GM21390 (cell line): ENCODE results near the gene KRTAP2-3.
"Not testable (repeated sequence)": the region's sequence is repeated elsewhere in the genome, so short reads cannot be mapped to it uniquely, and the experiment has no call there.

ENCODE experiments used
- ATAC-seq: cut with Tn5 transposase; IDR thresholded peaks from one replicate; pipeline ENCODE4 v1.9.1; 2021; ENCODE audit not compliant: unreplicated experiment

KRTAP2-3 gene

GRCh38 chr17:41060052-41060604, at the start of gene KRTAP2-3:
TSS of gene KRTAP2-3 (minus strand) at chr17:41060114. CDS start at chr17:41060050, 64 bp downstream.
- no peak for ATAC-seq

GRCh38 chr17:41108728-41109386, 48.9 kb upstream of the KRTAP2-3 start:
- ATAC-seq: not testable (repeated sequence)

DNA sequence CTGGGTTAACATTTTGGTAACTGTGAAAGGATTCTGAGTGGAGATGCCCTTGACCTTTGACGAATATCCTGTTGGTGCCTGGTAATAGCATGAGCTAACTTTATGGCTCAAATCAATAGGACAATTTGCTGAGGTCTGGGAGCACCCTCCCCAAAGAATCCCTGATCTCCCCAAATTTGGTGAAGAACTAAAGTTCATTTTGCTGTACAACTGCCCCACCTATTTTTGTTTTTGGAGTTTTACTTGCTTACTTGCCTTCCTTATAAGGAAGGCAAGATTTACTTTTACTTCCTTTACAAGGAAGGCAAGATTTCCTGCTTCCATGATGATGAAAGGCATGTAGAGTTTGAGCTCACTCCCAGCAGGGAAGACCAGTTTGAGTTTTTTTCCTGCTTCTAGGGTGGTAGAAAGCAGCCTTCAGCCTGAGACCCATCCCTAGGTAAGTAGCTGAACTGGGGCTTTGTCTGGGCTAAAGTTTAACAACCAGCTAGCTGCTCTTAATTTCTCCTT, 48.1 kb upstream of the KRTAP2-3 start:
- no peak for ATAC-seq

DNA sequence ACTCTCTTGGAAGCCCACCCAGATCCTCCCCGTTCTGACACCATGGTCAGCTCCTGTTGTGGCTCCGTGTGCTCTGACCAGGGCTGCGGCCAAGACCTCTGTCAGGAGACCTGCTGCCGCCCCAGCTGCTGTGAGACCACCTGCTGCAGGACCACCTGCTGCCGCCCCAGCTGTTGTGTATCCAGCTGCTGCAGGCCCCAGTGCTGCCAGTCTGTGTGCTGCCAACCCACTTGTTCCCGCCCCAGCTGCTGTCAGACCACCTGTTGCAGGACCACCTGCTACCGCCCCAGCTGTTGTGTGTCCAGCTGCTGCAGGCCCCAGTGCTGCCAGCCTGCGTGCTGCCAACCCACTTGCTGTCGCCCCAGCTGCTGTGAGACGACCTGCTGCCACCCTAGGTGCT, 45.4 kb upstream of the KRTAP2-3 start, which contains the start of gene KRTAP4-9:
TSS of gene KRTAP4-9 (plus strand) at position 43 of the 400 bp plus-strand sequence. CDS start at position 43, 0 bp downstream.
- not testable (repeated sequence) for ATAC-seq

GRCh38 chr17:41104386-41105038, 44.6 kb upstream of the KRTAP2-3 start:
- not testable (repeated sequence) for ATAC-seq

DNA sequence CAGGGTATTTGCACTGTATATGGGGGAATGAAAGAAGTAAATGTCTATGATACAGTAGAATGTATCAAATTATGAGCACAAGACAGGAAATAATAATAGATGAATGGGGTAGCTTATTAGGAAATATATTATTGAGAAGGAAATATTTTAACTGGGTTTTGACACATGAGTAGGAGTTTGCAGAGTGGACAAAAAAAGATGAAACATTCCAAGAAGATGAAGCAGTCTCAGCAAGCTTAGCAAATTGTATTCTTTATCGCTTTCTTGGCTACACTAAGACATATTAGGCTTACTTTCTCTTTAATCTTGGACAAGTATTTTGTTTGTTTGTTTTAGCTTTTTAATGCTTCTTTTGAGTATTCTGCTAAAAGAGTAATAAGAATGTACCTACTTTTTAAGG, 44.0 kb upstream of the KRTAP2-3 start:
- no peak for ATAC-seq

- ATAC-seq: no peak
These were observed 41.8 kb upstream of the KRTAP2-3 start, which contains the start of gene KRTAP4-16 for GRCh38 chr17:41101586-41102259. TSS of gene KRTAP4-16 (minus strand) at chr17:41102209. CDS start at chr17:41102209, 0 bp downstream.

DNA sequence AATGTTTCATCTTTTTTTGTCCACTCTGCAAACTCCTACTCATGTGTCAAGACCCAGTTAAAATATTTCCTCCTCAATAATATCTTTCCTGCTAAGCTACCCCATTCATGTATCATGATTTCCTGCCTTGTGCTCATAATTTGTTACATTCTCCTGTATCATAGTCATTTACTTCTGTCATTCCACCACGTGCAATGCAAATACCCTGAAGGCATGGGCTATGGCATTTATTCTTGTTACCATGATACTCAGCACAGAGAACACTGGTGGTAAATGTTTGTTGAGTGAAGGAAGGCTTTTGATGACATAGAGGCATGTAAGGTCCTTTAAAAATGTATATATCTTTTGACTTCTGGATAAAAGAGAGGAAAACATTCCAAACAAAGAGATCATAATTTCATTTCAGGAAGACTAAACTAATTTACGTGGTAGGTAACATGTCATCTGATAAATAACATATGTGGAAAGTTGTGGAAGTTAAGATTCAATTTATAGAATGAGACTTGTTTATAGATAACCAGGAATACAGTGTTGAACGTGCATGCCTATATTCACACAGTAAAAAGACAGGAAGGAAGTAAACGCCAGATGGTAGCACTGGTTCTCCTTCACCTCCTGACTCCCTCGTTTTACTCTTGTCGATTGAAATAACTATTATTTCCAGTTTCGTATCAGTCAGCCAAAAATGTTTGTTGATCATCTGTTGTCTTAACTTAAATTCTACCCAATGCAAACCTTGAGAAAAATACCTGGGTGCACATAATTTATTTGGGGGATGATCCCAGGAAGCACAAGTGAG, 40.0 kb upstream of the KRTAP2-3 start:
- not testable (repeated sequence) for ATAC-seq

GRCh38 chr17:41098481-41098880, 38.6 kb upstream of the KRTAP2-3 start:
- no peak for ATAC-seq

GRCh38 chr17:41098042-41098441, 38.1 kb upstream of the KRTAP2-3 start, which contains the start of gene KRTAP4-8:
TSS of gene KRTAP4-8 (minus strand) at chr17:41098142. CDS start at chr17:41098084, 58 bp downstream.
- no peak for ATAC-seq

DNA sequence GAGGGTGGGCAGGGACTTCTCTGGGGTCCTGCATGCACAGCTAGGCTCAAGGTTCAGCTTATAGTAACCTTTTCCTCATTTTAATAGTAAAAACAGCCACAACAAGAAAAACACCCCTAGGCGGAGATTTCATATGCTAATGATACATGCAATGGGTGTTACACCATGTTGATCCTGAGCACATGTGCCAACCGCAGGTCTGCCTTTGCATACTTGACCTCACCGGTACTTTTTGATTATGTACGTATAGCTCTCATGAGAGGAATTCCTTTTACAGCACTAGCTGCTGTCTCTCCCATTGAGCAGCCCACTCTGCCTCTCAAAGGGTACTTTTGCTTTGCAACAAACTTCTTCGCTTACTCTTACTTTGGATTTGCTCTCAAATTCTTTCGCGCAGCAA, 36.1 kb upstream of the KRTAP2-3 start:
- ATAC-seq: no peak

DNA sequence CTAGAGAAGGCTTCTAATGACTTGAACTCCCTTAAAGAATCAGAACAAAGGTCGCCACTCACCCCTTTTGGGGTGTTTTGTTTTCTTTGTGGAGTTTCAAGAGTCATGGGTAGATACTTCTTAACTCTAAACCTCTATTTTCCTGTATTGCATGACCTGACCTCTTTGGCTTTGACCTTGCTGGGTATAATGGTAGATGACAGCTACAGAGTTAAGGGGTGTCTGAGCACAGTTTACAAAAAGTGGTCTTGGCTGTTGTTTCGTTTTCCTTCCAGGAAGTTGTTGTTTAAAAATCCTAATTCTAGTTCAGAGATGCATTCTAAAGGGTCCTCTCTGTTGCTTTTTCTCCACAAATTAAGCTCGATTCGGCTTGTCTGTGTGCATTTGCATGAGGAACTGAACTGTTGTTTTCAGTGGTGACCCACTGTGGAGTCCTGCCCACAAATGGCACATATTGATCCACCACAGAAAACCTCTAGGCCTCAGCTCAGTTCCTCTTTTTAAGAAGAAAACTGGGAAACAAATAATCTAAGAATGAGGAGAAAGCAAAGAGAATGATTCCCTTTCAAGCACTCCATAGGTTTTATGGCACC, 28.9 kb upstream of the KRTAP2-3 start:
- not testable (repeated sequence) for ATAC-seq

GRCh38 chr17:41084100-41084856, 24.4 kb upstream of the KRTAP2-3 start, which contains the start of gene KRTAP4-7:
TSS of gene KRTAP4-7 (plus strand) at chr17:41084150. CDS start at chr17:41084207, 57 bp downstream.
- ATAC-seq: not testable (repeated sequence)

DNA sequence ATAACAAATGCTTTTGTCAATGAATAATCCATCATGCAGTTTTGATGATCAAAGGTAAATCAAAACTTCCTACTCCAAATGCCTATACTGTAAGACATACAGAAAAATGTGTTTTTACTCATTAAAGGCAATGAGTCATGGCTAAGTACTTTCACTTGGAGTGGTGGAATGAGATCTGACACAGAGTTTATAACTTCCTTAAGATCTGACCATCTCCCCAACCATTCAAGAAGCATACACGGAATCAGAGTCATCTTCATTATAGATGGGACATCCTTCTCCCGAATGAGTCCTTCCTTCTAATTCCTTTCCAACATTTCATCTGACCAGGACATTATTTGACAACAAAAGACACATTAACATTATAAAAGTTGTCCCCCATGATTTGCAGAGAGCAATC, 23.5 kb upstream of the KRTAP2-3 start:
- ATAC-seq: not testable (repeated sequence)

DNA sequence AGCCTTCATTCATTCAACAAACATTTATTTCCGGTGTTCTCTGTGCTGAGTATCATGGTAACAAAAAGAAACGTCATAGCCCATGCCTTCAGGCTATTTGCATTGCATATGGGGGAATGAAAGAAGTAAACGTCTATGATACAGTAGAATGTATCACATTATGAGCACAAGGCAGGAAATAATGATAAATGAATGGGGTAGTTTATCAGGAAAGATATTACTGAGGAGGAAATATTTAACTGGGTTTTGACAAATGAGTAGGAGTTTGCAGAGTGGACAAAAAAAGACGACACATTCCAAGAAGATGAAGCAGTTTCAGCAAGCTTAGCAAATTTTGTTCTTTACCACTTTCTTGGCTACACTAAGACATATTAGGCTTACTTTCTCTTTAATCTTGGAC, 22.7 kb upstream of the KRTAP2-3 start:
- ATAC-seq: no peak

- ATAC-seq: no peak
These were observed 16.9 kb upstream of the KRTAP2-3 start for GRCh38 chr17:41076788-41077187.

- ATAC-seq: no peak
These were observed 13.8 kb upstream of the KRTAP2-3 start for GRCh38 chr17:41073676-41074075.

DNA sequence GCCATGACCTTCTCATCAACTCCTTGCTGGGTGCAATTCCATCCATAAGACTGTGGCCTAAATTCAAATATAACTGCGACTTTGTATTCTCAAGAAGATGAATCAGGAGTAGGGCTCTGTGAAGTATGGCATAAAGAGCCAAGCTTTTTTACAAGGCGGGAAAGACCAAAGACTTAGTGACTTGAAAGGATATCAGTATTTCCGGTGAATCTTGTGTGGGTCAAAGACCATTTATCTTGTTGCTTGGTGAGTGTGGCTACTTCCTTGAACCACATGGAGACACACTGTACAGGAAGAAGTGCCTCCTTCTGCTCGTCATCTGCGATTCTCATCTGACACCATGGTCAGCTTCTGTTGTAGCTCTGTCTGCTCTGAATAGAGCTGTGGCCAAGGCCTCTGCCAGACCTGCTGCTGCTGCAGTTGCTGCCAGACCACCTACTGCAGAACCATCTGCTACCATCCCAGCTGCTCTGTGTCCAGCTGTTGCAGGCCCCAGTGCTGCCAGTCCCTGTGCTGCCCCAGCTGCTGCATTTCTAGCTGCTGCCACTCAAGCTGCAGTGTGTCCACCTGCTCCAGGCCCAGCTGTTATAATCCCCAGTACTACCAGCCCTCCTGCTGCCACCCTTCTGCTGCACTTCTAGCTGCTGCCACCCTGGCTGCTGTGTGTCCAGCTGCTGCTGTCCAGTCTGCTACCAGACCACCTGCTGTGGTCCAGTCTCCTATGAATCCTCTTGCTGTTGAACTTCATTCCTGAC, 11.9 kb upstream of the KRTAP2-3 start:
- no peak for ATAC-seq
